ENCODE measurements around the gene ATG3. TPM values are rescaled to one million over a fixed set of nuclear protein-coding genes. Genes with fewer than 3 reads are reported as not detected.
"Not testable (repeated sequence)": the region's sequence is repeated elsewhere in the genome, so short reads cannot be mapped to it uniquely, and the experiment has no call there.

Gene ATG3
- total RNA-seq, 4 donors from 2014 or later: 52.0 to 86.3 (median 56.4) TPM

DNA sequence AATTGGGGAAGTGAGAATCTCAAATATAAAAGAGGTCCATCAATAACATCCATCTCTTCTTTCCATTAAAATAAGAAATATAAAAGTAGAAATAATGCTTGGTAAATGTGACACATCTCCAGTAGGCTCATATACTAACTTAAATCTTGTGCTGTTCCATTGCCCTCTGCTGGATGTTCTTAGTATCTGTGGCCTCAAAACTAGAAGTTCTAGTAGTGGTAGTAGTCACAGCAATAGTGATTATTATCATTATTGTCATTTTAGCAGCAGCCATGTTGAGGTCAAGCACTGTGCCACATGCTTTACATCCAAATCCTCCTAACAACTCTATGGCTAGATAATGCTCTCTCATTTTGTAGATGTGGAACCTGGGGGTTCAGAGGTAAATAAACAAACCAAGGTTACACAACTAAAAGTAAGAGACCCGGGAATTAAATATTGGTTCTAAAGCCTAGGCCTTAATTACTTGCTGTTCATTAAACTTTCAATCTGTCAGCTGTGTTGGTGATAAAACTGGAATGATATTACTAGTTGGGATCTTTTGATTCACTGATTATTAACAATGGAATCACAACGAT is 42.2 kb downstream of the ATG3 start:
- Histone ChIP-seq H3K27me3 (no peaks in the 10 kb centered on the region), H3K4me1 (no peaks in the 10 kb centered on the region), H3K4me3 (no peak overlapping the region), H3K9me3 (no peaks in the 10 kb centered on the region), H3K36me3 (no peaks in the 10 kb centered on the region), H3K27ac (no peak overlapping the region)
- TF ChIP-seq POLR2A (IDR thresholded peaks at IDR 0.05): no peak
- TF ChIP-seq, protein P1, sequence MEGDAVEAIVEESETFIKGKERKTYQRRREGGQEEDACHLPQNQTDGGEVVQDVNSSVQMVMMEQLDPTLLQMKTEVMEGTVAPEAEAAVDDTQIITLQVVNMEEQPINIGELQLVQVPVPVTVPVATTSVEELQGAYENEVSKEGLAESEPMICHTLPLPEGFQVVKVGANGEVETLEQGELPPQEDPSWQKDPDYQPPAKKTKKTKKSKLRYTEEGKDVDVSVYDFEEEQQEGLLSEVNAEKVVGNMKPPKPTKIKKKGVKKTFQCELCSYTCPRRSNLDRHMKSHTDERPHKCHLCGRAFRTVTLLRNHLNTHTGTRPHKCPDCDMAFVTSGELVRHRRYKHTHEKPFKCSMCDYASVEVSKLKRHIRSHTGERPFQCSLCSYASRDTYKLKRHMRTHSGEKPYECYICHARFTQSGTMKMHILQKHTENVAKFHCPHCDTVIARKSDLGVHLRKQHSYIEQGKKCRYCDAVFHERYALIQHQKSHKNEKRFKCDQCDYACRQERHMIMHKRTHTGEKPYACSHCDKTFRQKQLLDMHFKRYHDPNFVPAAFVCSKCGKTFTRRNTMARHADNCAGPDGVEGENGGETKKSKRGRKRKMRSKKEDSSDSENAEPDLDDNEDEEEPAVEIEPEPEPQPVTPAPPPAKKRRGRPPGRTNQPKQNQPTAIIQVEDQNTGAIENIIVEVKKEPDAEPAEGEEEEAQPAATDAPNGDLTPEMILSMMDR (IDR thresholded peaks at IDR 0.05): peak; percentile 67 to 94 (median 86)
- DNase-seq: no peak

DNA sequence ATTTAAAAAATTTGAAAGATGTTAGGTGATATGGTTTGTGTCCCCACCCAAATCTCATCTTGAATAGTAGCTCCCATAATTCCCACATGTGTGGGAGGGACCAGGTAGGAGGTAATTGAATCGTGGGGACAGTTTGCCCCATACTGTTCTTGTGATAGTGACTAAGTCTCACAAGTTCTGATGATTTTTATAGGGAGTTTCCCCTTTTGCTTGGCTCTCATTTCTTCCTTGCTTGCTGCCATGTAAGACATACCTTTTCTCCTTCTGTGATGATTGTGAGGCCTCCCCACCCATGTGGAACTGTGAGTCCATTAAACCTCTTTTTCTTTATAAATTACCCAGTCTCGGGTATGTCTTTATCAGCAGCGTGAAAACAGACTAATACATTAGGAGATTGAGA is 42.8 kb downstream of the ATG3 start:
- not testable (repeated sequence) for H3K27me3 ChIP-seq, H3K4me1 ChIP-seq, H3K27ac ChIP-seq, H3K36me3 ChIP-seq, H3K9me3 ChIP-seq, H3K4me3 ChIP-seq, DNase-seq

DNA sequence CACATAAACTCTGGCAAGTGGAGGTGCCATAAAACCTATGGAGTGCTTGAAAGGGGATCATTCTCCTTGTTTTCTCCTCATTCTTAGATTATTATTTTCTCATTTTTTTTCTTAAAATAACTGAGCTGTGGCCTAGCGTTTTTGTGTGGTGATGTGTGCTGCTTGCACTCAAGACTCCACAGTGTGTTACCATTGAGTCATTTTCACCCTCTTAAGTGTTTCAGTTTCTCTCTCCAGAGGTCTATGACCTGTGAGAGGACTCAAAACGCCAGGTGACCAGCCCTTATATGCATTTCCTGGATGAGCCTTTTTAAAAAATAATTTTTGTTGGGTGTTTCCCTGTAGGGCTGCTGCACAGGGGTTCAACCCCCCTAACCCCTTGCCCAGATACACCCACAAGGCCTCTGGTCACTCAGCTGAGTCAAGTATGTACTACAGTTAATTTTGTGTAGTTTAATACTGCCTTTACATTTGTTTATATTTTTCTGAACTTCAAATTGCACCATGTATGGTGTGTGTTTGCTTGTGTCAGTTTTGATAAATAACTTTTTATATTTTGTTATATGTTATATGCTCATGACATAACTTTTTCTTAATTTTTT is 47.1 kb downstream of the ATG3 start:
- no peaks in the 10 kb centered on the region for H3K9me3 ChIP-seq
- TF ChIP-seq, protein P1 (IDR thresholded peaks at IDR 0.05): no peak
- TF ChIP-seq POLR2A (IDR thresholded peaks at IDR 0.05): no peak
- no peak for DNase-seq
- H3K4me3 ChIP-seq: no peak overlapping the region
- H3K27ac ChIP-seq: peak overlapping the region in 1 of 4 donors; percentile 8
- no peaks in the 10 kb centered on the region for H3K4me1 ChIP-seq
- no peaks in the 10 kb centered on the region for H3K27me3 ChIP-seq
- H3K36me3 ChIP-seq: no peaks in the 10 kb centered on the region

DNA sequence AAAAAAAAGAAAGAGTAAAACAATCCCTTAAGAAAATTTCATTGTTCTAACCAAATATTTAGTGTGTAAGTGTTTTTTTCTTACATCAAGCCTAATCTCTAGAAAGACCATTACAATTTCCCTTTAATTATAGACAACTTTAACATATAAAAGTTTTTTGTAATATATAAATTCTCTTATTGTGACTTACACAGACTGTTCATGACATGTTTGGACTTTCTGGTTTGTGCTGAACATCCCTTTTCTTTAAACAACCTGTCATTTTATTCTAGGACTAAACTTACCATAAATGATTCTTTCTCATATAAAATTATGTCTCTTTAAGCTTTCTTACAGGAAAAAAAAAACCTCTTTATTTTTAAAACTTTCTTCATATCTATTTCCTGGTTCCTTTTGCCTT is 49.4 kb downstream of the ATG3 start:
- H3K27ac ChIP-seq: no peak overlapping the region

DNA sequence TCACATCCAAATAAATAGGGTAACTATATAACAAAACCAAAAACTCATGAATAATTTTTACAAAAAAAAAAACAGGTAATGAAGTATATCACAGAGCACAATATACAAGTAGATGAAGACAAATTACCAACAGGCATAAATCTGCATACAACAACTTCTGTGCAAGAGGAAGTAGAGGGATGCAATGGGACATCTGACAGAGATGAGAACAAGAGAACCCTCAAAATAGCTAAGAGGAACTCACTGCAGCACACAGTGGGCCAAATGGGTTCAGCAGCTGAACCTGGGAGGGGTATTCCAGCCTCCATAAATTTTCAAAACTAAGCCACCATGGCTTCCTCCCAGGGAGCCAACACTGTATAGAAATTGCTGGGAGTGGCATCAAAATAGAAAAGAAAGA is 52.9 kb downstream of the ATG3 start:
- H3K27me3 ChIP-seq: no peaks in the 10 kb centered on the region
- TF ChIP-seq POLR2A (IDR thresholded peaks at IDR 0.05): no peak
- TF ChIP-seq, protein P1 (IDR thresholded peaks at IDR 0.05): no peak
- no peak for DNase-seq
- no peaks in the 10 kb centered on the region for H3K4me1 ChIP-seq
- no peaks in the 10 kb centered on the region for H3K36me3 ChIP-seq
- no peak overlapping the region for H3K4me3 ChIP-seq
- no peaks in the 10 kb centered on the region for H3K9me3 ChIP-seq
- no peak overlapping the region for H3K27ac ChIP-seq

More for the DNA sequence above, 49.4 kb downstream of the ATG3 start:
- H3K36me3 ChIP-seq: no peaks in the 10 kb centered on the region
- TF ChIP-seq, protein P1 (IDR thresholded peaks at IDR 0.05): no peak
- no peak for TF ChIP-seq POLR2A (IDR thresholded peaks at IDR 0.05)
- H3K4me1 ChIP-seq: no peaks in the 10 kb centered on the region
- no peak for DNase-seq
- H3K4me3 ChIP-seq: no peak overlapping the region
- no peaks in the 10 kb centered on the region for H3K27me3 ChIP-seq
- H3K9me3 ChIP-seq: no peaks in the 10 kb centered on the region

DNA sequence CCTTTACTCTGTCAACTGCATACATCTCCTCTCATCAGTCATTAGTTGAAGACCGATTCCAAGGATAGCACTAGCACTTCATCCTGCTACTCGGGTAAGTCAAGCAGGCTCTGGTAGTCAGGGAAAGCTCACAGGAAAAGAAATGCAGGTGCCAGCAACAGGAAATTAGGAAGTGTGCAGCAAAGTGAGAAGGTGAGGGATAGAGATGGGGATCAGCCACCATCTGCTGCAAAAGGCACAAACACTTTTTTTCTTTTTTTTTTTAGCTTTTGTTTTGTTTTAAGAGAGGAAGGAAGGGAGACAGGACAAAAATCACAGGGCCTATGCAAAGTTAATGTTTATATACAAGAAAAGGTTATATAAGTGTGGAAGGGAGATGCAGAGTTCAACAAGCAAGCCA is 53.5 kb downstream of the ATG3 start:
- Histone ChIP-seq H3K27ac (no peak overlapping the region), H3K27me3 (no peaks in the 10 kb centered on the region), H3K4me1 (no peaks in the 10 kb centered on the region), H3K9me3 (no peaks in the 10 kb centered on the region), H3K4me3 (no peak overlapping the region), H3K36me3 (no peaks in the 10 kb centered on the region)
- TF ChIP-seq, protein P1 (IDR thresholded peaks at IDR 0.05): no peak
- TF ChIP-seq POLR2A (IDR thresholded peaks at IDR 0.05): no peak
- no peak for DNase-seq
